ENCODE data around the gene CDH2.

Gene CDH2

DNA sequence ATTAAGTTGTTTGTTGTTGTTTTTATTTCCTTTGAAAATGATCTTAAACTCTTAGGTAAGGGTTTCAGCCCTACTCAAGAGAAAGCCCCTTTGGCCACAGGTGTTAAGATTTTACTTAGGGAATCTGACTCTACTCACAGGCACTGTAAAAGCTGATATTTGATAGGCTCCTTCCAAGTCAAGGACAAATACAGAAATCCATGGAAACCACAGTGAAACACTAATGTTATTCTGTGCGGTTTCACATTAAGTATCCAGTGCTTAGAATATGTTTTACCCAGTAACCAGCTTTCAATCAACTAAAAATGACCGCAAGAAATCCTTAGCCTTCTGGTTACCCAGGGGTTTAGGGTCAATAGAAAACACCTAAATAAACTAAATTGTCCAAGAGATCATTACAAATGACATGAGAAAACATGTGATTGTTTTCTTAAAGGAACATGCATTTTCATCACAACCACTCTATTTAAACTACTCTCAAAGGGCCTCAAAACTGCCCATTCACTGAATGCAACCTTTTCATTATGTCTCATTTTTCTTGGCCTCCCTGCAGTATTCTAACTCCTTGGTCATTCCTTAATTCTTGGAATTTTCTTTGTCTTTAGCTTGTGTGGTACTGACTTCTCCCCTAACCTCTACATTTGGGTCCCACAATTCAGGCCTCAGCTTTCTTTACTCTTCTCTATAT lies 56.0 kb downstream of the CDH2 start:
- TF ChIP-seq ZFX (IDR thresholded peaks at IDR 0.05) = no peak
- TF ChIP-seq, protein P1, sequence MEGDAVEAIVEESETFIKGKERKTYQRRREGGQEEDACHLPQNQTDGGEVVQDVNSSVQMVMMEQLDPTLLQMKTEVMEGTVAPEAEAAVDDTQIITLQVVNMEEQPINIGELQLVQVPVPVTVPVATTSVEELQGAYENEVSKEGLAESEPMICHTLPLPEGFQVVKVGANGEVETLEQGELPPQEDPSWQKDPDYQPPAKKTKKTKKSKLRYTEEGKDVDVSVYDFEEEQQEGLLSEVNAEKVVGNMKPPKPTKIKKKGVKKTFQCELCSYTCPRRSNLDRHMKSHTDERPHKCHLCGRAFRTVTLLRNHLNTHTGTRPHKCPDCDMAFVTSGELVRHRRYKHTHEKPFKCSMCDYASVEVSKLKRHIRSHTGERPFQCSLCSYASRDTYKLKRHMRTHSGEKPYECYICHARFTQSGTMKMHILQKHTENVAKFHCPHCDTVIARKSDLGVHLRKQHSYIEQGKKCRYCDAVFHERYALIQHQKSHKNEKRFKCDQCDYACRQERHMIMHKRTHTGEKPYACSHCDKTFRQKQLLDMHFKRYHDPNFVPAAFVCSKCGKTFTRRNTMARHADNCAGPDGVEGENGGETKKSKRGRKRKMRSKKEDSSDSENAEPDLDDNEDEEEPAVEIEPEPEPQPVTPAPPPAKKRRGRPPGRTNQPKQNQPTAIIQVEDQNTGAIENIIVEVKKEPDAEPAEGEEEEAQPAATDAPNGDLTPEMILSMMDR (conservative IDR thresholded peaks at IDR 0.05) = no peak
- H3K27ac ChIP-seq = no peak overlapping the region

DNA sequence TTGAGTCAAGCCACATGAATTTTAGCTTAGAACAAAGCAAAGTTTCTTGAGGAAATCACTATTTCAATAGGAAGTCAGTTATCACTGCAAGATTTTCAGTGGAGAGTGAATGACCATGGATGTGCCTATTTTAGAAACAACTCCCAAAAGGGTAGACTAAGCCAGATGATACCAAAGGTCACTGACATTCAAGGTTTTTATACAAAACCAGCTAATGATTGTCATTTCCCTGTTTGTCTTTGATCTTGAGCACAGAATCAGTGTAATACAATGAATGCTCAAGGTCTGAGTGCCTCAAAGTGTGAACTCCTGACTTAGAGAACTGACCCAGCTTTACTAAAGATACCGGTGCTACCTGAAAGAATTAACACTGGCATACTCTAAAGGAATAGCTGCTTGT lies 60.5 kb downstream of the CDH2 start:
- no peak for TF ChIP-seq ZFX (IDR thresholded peaks at IDR 0.05)
- TF ChIP-seq, protein P1 (conservative IDR thresholded peaks at IDR 0.05) = no peak
- H3K27ac ChIP-seq = no peak overlapping the region

DNA sequence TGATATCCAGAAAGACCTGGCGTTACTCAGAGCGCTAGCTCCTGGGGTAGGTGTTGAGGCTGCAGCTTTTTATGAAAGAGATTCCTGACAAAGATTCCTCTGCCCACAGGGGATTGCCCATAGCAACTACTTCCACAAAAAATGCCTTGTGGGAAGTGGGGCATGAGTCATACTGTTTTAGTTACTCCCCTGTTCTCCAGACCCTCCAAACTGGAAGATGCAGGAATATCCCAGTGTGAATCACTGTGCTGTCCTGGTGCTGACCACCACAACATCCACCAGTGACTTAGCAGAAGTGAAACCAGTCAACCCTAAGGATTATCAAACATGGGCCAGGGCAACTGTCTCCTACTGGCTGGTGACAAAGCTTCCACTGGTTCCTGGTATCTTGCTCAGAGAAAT lies 61.8 kb downstream of the CDH2 start:
- H3K27ac ChIP-seq = no peak overlapping the region
- TF ChIP-seq ZFX (IDR thresholded peaks at IDR 0.05) = no peak
- TF ChIP-seq, protein P1 (conservative IDR thresholded peaks at IDR 0.05) = no peak

DNA sequence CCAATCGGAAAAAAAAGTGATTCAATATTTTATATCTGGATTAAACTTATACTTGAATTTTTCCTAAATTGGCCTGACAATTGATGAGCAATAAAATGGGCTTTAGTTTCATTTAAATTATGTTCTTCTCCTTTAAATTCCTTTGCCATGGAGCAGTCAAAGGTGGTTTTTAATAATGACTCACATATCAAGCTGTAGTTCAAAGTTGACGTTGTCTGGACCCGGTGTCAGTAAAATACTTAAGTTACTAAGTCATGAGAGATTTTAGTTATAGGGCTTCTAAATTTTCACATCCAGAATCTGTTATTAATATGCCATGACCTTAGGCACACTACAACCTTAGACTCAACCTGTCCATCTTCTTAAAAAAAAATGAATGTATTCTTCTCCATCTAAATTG lies 62.5 kb downstream of the CDH2 start:
- H3K27ac ChIP-seq = no peak overlapping the region
- TF ChIP-seq, protein P1 (conservative IDR thresholded peaks at IDR 0.05) = no peak
- TF ChIP-seq ZFX (IDR thresholded peaks at IDR 0.05) = no peak

DNA sequence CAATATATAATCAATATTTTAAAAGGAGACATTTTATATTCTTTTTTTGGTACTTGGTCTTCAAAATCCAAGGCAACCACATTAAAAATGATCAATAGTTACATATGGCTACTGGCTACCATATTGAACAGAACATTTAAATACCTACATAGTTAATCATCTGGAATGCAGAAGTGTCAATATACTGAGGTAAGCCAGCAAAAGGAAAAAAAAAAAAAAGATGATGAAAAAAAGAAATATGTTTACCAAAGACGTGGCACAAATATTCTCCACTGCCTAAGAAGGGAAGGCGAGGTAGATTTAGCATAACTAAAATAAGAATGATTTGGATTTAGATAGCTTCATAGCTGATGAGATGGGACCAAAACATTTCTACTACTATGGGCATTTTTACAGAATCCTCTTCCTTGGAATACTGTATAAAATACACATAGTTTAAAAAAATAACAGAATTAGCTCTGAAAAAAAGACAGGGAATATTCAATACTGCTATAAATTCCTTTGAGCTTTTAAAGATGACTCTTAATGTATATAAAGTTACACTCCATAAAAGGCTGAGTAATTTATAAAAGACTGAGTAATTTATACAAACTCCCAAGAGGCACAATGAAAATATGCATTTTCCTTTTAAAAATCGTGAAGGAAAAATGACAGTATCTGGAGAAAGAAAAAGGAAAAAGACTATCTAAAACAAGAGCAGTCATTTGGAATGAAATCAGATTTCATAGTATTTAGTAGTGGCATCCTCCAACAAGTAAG lies 63.5 kb downstream of the CDH2 start:
- TF ChIP-seq ZFX (IDR thresholded peaks at IDR 0.05) = no peak
- TF ChIP-seq, protein P1 (conservative IDR thresholded peaks at IDR 0.05) = no peak
- H3K27ac ChIP-seq = no peak overlapping the region

DNA sequence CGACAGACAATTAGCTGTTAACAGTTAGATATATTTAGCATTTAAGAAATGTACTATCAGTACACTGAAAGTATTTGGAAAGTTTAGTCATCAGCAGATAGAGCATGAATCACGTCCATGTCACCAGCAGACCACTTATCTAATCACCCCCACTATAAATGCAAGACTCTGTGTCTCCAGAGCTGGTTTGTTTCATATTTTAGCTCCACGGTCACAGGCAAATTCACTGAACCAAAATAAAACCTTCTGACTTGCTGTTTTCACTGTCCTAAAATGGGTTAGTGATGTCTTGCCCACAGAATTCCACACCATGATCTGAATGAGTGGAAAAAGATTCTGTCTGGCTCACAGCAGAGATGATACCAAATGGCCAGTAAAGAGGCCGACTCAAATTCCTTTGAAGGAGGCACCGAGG lies 64.9 kb downstream of the CDH2 start:
- TF ChIP-seq ZFX (IDR thresholded peaks at IDR 0.05) = no peak
- TF ChIP-seq, protein P1 (conservative IDR thresholded peaks at IDR 0.05) = no peak
- H3K27ac ChIP-seq = no peak overlapping the region

DNA sequence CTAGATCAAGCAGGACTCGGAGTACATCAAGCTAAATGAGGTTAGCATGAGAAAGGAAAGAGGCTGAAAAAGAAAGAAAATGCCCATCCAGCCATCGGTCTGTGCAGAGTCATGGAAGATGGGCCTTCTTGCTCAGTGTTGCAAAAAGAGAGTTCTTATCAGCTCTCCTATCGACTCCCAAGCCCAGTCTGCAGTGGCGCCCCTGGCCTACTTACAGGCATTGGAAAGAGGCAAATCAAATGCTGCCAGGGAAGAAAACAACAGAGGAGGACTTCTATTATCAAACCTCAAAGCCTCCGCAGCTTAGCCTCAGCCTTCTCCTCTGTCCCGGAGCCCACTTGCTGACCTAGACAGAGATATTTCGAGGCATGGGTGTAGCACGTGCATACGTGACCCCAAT lies 66.0 kb downstream of the CDH2 start:
- no peak overlapping the region for H3K27ac ChIP-seq
- TF ChIP-seq, protein P1 (conservative IDR thresholded peaks at IDR 0.05) = no peak
